ENCODE data around the gene MAP3K13.

The MAP3K13 gene

DNA sequence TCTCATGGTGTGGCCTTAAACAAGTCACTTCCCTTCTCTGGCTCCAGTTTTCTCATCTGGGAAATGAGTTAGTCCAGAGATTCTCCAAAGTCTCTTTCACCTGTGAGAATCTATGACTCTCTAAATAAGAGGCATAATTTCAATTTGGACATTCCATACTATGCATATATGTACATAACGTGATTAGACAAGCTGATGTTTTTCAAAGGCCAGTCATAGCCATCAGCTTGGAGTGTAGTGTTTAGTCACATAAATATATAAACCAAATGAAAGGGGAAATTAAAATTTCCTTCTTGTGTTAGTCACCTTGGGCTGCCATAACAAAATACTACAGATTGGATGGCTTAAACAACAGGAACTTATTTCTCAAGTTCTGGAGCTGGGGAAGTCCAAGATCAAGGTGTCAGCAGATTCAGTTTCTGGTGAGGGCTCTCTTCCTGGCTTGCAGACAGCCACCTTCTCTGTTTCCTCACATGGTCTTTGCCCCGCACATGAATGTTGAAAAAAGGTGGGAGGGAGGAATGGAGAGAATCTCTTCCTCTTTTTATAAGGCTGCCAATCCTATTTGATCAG lies 116.5 kb downstream of the MAP3K13 start:
- DNase-seq (ENCODE audit: low read depth): no peak

DNA sequence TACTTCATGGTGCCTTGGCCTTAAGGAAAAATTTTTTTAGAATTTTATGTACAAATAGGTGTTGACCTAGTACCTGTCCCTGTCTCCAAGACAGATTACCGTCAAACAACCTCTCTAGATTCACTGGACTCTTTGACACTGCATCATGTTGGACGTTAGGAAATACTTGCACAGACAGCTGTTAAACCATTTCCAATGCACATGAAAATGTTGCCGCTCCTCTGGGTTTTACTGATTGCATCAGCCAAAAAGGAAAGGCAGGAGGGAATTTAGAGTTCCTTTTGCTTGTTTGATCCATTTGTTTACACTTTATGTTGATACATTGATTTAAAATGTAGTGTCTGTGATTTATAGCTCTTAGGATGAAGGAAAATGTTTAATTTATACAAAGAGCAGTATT lies 121.4 kb downstream of the MAP3K13 start:
- H3K4me3 ChIP-seq (ENCODE audit: low read length): no peak overlapping the region
- TF ChIP-seq CTCF (IDR thresholded peaks at IDR 0.05; ENCODE audit: insufficient read depth, low read depth, low read length, missing control alignments): no peak
- DNase-seq (ENCODE audit: low read depth): no peak

More for the DNA sequence above, 116.5 kb downstream of the MAP3K13 start:
- no peak overlapping the region for H3K4me3 ChIP-seq (ENCODE audit: low read length)
- no peak for TF ChIP-seq CTCF (IDR thresholded peaks at IDR 0.05; ENCODE audit: insufficient read depth, low read depth, low read length, missing control alignments)

- TF ChIP-seq CTCF (IDR thresholded peaks at IDR 0.05; ENCODE audit: insufficient read depth, low read depth, low read length, missing control alignments): no peak
- DNase-seq (ENCODE audit: low read depth): no peak
- no peak overlapping the region for H3K4me3 ChIP-seq (ENCODE audit: low read length)
Observed at GRCh38 chr3:185486394-185486793, 123.5 kb downstream of the MAP3K13 start.

GRCh38 chr3:185488465-185488864 lies 125.5 kb downstream of the MAP3K13 start:
- DNase-seq (ENCODE audit: low read depth): no peak
- no peak for TF ChIP-seq CTCF (IDR thresholded peaks at IDR 0.05; ENCODE audit: insufficient read depth, low read depth, low read length, missing control alignments)
- no peak overlapping the region for H3K4me3 ChIP-seq (ENCODE audit: low read length)

GRCh38 chr3:185489462-185489861 lies 126.5 kb downstream of the MAP3K13 start:
- peak; percentile 58 for DNase-seq (ENCODE audit: low read depth)
- H3K4me3 ChIP-seq (ENCODE audit: low read length): no peak overlapping the region
- TF ChIP-seq CTCF (IDR thresholded peaks at IDR 0.05; ENCODE audit: insufficient read depth, low read depth, low read length, missing control alignments): no peak

- TF ChIP-seq CTCF (IDR thresholded peaks at IDR 0.05; ENCODE audit: insufficient read depth, low read depth, low read length, missing control alignments): no peak
- no peak overlapping the region for H3K4me3 ChIP-seq (ENCODE audit: low read length)
- DNase-seq (ENCODE audit: low read depth): peak; percentile 57
Observed at GRCh38 chr3:185490241-185490640, 127.3 kb downstream of the MAP3K13 start.

Data from epithelial cell of esophagus (primary cell).